Stimulated activated CD4-positive, alpha-beta T cell treated with anti-CD3 and anti-CD28 coated beads, Interleukin-4, amount 100 ng/mL, for 48 hours (primary cell): ENCODE measurements around the gene TNK2.
"Not testable (repeated sequence)": the region's sequence is repeated elsewhere in the genome, so short reads cannot be mapped to it uniquely, and the experiment has no call there.

ENCODE experiments used
- DNase-seq, 2 donors: peaks; one replicate each; pipeline ENCODE4 v3.0.0-alpha.2; 2020; ENCODE audit warnings: low read depth in 2 of 2

The TNK2 gene

DNA sequence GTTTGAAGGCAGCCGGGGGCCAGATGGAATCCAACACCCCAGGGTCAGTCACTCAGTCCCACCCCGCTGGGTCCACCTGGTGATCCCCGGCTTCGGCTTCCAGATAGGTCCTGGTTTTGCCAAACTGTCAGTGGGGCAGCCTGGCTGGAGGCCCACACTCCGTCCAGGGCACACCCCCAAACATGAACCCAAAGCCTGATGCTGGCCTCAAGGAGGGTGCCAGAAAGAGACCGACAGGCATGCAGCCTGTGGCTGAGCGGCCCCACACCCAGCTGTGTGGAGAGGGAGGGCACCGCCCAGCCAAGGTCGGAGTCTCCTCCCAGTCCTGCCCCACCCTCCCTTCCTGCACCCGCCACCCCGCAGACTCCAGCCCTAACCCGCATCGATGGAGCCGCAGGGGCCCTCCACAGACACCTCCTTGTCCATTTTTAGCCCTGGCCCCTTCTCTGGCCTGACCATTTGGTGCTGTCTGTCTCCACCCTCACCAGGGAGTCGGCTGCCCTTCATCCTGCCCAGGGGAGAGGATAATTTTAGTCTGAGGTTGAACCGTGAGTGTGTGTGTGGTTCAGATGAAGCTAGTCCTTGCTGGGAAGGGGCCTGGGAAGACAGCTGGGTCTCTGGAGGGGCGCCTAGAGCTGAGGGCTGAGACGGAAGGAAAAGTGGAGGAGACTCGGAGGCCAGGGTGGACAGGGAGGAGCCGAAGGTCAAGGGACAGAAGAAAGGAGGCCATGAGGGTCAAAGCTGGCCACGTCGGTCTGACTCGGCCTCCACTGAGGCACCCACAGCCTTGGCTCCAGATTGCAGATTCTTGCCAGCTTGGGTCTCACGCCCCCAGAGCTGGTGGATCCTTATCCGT is 23.1 kb downstream of the TNK2 start:
- DNase-seq = no peak

DNA sequence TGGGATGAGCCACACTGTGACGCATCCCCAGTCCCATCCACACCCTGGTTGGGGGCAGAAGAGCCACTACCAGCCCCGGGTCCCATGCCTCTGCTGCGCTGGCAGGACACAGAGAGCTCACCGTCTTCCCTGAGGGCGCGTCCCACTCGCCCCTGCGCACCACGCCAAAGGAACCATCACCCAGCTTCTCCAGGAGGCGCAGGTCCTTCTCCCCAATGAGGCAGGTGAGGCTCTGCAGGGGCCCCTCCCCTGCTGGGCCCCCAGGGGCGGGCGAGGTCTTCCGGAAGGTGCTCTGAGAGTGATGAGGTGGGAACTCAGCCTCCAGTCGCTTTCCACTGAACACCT is 23.7 kb downstream of the TNK2 start:
- DNase-seq = no peak

DNA sequence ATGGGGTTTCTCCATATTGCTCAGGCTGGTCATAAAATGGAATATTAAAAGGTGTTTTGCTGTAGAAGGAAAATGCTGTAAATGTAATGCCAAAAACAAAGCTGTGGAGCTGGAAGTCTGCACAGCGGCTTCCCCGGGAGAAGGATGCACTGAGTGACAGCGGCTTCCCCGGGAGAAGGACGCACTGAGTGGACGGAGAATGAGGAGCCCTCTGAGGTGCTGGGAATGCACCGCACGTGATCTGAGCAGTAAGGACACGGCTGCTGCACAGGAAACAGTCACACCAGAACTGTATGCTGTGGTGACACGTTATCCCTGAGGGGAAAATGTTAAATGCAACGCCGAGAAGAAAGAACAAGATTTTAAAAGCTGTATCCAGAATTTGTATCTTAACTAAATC is 24.6 kb downstream of the TNK2 start:
- DNase-seq = no peak

DNA sequence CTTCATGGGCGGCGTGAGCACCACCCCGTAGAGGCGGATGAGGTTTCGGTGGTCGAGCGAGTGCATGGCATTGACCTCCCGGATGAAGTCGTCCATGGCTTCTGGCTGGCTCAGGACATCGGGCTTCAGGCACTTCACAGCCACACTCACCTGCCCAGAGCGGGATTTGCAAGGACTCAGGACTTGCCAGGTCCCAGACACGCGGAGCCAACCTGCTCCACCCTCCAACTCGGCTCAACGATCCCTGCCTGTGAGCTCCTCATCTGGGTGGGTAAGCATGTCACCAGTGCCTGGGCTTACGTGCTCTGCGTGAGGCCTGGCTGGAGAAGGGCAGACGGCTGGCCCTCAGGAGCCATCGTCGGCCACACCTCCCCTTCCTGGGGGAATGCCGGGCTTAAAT is 25.2 kb downstream of the TNK2 start:
- DNase-seq = no peak

DNA sequence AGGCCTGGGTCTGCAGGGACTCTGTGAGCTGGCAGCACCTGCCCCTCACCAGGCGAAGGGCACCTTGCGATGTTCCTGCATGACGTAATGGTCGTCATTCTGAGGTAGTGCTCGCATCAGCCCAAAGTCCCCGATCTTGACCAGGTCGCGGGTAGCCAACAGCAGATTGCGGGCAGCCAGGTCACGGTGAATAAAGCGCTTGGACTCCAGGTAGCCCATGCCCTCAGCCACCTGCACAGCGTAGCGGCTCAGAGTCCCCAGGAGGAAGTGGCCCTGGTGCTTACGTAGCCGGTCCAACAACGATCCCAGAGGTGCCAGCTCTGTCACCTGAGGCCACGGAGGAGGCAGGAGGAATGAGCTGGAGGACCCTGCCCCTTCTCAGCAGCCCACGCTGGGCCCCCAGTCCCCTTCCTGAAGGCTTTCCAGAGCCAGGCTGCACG is 26.3 kb downstream of the TNK2 start:
- no peak for DNase-seq

DNA sequence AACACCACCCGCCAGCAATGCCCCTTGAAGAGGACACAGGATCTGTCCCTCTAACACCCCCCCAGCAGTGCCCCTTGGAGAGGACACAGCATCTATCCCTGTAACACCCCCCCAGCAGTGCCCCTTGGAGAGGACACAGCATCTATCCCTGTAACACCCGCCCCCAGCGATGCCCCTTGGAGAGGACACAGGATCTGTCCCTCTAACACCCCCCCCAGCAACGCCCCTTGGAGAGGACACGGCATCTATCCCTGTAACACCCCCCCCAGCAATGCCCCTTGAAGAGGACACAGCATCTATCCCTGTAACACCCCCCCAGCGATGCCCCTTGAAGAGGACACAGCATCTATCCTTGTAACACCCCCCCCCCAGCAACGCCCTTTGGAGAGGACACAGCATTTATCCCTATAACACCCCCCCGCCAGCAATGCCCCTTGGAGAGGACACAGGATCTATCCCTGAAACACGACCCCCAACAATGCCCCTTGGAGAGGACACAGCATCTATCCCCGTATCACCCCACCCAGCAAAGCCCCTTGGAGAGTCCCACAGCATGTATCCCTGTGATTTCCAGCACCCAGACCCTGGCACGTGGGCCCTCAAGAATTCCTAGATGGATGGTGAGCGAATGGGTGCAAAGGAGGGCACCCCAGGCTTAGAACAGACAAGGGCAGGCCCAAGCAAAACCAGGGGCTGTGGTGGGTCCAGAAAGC is 26.9 kb downstream of the TNK2 start:
- DNase-seq = no peak

DNA sequence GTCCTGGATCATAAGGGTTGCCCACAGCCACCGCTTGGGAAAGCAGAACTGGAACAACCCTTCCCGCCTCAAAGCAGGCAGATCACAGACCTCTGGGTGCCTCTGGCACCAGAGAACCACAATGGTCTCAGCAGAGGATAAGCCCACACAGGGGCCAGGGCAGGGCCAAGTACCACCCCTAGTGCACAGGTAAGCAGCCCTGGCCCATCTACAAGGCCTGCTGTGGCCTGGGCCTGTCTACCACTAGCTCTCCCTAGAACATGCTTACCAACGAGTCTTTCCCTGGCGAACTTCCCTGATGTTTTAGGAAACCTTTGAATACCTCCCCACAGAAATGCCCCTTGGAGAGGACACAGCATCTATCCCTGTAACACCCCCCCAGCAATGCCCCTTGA is 28.3 kb downstream of the TNK2 start:
- no peak for DNase-seq

DNA sequence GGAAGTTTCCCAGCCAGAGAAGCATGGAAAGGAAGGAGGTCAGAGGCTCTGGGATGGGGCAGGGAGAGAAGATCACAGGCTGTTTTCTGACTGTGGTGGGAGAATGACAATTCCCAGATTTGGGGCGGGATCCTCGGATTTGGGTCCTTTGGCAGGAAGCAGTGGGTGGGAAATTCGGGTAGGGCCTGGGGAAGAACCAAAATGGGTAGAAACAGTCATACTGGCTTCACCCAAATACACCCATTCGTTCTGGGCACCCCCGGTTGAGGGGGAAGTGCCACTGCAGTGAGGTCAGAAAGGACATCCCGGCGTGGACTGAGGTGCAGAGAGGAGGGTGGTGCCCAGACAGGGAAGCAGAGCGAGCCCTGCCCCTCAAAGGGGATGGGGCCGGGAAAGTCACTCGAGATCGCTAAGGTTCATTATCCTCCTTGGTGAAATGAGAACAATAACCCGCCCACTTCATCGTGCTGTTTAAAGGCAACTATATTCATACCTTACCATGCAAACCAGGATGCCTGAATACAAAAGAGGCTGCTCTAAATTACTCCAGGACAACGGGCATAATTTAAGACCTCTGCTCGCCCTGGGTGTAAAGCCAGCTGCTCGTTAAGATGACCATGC is 28.8 kb downstream of the TNK2 start:
- DNase-seq = no peak

DNA sequence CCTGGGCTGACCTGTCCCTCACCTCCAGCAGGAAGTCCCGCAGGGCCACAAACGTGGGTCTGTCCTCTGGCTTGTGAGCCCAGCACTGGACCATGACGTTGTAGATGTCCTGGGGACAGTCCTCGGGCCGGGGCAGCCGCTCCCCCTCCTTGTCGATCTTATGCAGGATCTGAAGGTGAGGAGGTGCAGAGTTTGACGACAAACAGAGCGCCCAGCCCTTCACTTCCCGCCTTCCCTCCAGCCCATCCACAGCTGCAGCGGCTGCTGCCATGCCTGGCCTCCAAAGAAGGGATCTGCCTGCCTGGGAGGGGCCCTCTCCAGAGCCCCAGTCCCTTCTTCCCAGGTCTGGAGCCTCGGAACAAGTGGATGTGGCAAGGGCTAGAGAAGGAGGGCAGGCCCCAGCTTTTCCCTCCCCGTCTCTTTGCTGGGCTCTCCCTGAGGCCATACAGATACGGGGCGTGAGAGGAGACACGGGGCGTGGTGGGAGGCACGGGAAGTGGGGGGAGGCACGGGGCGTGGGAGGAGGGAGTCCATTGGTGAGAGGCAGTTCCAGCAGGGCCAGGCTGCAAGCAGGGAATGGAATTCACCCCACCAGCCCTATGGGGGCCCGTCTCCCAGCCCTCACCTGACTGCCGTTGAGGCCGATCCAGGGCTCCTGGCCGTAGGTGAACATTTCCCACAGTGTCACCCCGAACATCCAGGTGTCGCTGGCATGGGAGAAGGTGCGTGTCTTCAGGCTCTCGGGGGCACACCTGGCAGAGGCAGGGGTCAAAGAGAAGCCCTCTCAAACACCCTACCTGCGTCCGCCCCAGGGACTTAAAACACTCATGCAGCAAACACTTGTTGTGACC is 29.7 kb downstream of the TNK2 start:
- no peak for DNase-seq

DNA sequence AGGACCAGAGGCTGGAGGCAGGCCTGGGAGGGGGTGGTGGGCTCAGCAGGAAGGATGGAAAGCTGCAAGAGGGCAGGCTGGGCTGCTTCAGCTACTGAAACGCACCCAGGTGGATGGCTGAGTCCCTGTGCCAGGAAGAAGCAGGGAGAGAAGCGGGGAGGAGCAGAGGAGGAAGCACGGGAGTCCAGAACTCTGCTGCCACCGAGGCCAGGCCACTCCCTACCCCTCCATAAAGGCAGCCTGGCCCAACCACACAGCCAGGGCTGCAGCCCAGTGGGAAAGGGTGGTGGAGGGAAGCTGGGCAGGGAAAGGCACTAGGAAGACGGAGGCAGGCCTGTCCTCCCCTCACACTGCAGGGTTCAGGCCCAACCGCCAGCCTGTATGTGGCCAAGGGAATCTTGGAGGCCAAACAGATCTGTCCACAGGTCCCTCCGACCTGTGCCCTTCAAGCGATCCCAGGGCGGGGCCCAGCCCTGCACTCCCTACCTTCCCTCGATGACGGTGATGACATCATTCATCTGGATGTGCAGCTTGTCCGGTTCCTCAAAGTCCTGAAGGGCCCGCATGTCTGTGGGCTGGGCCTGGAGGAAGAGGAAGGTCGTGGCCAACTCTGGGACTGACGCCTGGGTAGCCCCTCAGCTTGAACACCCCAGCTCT is 30.5 kb downstream of the TNK2 start:
- no peak for DNase-seq

DNA sequence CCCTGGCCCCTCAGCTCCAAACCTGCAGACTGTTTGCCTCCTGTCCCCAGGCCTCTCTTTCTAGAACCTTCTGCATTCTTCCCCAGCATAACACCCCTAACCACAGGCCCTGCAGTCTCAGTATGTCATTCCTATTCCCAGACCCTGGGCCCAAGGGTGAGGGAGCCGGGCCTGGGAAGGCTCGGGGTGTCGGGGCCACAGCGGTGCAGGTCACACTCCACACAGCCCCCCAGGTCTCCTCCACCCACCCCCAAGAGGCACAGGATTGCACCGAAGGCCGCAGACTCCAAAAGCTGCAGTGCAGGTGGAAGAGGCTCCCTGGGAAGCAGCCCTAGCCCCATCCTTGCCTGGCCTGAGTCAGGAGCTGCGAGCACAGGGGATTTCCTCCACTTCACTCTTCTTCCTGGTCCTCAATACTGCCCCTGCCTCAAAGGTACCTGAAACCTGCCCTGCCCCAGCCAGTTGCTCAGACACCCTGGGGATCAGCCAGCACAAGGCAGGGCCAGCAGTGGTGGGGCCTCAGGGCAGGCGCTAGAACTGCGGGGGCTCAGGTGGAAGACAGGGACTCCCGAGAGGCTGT is 31.1 kb downstream of the TNK2 start:
- DNase-seq = no peak

DNA sequence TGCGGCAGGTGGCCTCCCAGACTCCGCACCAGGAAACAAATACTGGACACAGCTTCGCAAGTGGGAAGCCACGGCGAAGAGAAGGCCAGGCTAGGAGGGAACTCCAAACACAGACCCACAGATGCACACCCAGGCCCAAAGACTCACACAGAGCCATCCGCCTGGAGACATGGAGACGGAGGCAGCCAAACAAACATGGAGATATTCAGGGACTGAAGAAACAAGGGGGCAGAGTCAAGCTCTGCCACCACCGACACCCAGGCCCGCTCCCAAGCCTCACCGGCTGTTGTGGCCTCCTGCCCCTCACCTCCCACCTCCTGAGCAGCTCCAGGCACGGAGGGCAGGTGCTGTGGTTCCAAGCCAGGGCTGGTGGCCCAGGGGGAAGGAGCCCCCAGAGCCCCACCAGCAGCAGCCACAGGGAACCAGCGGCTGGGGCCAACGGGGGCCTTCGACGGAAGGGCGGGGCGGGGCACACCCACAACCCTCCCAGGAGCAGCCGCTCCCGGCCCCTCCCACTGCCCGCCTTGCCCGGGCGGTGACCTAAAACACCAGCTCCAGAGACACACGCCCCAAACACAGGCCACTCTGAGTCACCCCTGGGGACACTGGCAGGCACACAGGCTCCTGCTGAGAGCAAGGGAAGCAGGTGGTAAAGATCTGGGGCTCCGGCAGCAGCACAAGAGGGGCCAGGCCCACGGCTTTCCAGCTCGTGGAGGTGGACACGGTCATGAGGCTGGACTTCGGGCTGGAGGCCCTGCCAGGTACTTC is 31.9 kb downstream of the TNK2 start:
- DNase-seq = peak in 1 of 2 donors; percentile 10

DNA sequence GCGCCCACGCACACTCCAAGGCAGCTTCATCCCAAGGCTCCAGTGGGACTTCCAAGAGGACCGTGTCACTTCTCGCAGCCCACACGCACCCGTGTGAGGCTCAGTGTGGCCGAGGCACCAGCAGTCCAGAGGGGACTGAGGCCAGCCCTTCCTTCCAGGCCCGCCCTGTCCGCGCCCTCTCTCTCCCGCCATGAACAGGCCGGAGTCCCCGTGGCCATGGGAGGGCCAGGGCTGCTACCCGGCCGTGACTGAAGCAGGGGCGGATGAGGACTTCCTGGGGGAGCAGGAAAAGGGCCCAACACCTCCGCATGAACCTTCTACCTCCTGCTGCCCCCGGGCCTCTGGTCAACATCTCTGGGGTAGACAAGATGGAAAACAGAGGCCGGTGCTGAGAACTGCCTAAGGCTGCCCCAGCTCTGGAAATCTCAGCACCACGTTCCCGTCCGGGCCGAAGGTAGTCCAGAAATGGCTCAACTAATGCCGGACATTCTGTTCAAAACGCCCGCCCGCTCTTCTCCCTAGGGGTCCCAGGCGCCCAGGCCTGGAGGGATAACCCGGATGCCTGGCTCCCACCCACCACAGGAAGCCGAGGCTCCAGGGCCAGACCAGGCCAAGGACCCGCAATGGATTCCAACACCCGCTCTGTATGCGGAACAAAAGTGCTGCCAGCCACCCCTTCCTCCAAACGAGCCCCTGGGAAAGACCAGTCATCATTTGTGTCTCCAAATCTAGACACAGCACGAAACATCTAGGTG is 32.7 kb downstream of the TNK2 start:
- no peak for DNase-seq

DNA sequence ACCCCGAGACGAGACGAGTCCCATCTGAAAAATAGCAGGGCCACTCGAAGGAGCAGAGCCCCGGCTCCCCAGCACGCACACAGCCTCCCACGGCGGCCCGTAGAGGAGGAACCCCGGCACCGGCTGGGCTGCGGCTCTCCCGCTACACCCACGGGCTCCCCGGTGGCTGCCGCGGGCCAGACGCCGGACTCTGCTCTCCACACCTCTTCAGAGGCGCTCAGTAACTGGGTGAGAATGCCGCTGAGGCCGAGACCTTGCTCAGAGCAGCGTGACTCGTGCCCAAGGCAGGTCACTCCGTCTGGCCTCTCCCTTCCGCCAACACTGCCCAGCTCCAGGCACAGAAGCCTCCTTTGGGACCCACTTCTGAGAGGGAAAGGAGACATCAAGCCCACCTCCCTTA is 34.4 kb downstream of the TNK2 start:
- no peak for DNase-seq

DNA sequence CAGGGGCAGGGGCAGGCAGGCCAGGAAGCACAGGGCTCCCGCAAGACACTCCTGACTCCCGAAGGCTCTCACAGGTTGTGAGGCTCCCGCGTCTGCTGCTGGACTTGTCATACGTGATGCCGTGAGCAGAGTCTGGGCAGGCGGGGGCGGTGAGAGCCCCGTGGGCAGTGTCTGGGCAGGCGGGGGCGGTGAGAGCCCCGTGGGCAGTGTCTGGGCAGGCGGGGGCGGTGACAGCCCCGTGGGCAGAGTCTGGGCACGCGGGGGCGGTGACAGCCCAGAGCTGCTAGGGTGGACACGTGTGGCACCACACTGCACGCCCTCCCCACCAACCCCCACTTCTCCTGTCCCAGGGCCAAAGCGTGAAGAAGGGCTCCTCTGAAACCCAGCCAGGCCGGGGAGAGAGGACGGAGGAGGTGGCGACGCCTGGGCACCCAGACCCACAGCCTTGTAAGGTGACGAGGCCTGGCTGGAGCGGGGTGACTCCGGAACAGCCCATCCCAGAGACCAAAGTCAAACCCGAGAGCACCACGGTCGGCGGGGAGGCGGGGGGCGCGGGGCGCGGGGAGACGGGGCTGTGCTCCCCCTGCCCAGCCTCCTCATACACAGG is 35.0 kb downstream of the TNK2 start:
- DNase-seq = no peak

DNA sequence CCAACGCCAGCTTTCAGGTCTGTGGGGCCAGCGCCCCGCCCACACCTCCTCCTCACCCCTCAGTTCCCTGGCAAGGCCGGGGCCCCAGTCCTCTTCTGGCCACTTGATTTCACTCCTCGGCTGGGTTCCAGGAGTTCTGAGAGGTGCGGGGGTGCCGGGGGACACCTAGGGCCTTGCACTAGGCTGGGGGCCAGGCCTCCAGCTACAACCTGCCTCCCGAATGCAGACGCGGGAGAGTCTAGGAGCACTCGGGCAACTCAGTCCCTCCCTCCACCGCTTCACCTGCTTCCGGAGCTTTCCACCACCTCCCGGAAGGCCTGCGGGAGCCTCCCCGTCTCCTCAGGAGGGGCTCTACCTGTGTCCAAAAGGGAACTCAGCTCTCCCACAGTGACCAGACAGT is 35.6 kb downstream of the TNK2 start:
- DNase-seq = no peak

DNA sequence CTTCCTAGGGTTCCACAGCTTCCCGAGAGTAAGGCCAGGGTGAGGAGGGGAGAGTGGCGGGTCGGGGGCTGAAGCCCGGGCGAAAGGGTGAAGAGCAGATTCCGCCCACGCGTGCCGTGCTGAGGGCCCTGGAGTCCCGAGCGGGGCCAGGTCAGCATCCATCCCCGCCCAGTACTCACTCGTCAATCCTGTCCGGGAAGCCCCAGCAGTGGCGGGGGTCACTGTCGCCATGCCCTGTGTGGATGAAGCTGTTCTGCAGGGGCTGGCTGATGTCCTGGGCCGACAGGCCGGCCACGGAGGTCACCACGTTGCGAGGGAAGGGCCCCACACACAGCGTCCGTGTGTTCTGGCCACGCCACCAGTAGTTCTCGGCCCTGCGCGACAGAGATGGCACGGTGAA is 36.3 kb downstream of the TNK2 start:
- DNase-seq = no peak

DNA sequence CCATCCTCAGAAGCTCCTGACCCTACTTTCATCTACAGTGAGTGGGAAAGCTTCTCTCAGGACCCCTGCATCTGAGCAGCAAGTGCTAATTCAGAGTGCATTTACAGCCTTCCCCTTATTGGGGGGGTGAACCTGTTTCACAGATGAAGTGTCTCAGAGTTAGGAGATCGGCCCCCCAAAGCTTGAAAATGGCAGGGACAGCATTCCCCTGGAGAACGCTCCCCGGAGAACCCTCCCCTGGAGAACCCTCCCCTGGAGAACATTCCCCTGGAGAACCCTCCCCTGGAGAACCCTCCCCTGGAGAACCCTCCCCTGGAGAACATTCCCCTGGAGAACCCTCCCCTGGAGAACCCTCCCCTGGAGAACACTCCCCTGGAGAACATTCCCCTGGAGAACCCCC is 36.7 kb downstream of the TNK2 start:
- DNase-seq = not testable (repeated sequence)

DNA sequence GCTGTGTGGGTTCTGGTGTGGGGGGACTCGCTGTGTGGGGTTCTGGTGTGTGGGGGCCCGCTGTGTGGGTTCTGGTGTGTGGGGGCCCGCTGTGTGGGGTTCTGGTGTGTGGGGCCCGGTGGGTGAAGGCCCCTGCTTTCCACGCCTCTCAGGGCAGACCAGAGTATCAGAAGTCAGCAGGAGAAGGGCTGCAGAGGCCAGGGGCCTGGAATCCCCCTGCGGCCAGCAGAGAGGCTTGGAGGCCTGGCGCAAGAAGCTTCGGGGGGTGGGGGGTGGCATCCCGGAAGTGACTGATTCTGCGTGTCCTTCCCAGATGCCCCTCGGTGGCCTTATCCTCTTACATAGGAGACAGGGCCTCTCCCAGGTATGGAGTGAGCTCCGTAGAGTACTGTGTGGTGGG is 37.4 kb downstream of the TNK2 start:
- DNase-seq = no peak
